ENCODE results near the gene ABI3BP.

The ABI3BP gene

GRCh38 chr3:100888881-100889280 is 104.3 kb downstream of the ABI3BP start:
- no peak for DNase-seq (ENCODE audit: low spot score)

DNA sequence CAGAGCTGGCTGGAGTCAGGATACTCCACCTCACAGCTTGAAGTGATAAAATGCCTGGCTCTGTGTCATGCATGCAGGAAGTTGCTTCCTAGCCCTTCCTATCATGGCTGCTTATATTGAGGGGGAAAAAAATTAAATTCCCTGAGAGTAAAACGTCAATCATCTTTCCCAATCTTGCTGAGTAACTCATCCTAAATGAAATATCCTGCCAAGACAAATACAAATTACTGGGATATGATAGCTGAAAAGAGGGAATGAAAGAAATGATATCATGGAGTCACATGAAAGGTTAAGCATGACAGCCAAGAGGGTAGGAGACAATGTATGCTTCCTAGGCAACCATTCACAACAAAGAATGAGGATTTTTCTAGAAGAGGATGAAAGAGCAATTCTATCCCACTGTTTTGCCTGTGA is 110.6 kb downstream of the ABI3BP start:
- no peak for DNase-seq (ENCODE audit: low spot score)

DNA sequence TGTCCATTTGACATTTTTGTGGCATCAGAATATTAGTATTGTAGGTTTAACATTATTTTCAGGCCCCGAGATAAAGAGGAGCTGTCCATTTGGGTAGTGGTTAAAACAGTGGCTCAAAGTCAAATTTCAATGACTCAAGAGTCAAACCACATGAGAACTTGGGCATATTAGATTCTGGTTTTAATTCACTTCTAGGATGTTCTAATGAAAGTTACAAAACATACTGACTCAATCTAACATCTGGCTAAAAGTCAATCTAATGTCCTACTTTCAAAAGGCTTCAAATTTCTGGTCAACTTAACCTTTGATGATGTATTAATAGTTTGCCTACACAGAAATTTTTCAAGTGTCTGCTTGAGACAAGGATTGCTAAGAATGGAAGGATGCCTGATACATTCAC is 112.4 kb downstream of the ABI3BP start:
- DNase-seq (ENCODE audit: low spot score) = no peak

DNA sequence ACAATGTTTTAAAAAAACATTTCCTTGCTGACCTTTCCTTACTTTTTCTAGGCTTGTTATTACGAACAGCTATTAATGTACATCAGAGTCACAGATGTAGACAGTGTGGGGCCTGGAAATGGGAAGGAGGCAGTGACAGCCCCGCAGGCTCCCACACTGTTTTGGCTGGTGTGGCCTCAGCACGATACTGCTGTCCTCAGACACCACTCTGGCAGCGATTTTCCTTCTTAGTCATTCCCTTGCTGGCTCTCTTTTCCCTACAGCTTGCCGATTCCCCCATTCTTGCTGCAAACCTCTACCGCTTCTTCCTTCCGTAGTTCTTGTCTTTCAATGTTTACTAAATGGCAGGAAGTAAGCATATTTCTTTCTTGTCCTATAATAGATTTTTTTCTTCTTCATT is 113.1 kb downstream of the ABI3BP start:
- no peak for DNase-seq (ENCODE audit: low spot score)

DNA sequence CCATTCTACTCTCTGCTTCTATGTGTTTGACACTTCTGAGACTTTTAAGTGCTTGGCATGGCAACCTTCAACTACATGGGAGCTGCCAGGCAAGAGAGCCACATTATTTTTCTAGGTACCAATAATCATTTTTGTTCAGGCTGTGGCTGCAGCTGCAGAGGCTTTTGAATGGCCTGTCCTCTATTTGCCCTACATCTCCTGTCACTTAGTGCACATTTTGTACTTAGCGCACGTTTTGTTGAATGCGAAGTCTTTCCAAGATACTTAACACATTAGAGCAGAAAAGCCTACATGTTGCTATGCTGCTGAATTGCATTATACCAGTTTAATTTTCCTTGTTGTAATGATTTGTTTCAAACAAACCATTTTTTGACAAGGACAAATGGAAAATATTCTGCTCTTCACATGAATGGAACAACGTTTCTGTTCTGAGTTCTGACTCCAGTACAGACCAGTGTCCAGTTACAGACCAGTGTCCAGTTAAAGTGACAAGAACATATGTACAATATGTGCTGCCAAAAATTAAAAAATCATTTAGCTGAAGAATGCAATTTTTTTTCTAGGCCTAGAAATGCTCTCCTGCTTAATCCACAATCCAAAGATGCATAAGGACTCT is 113.9 kb downstream of the ABI3BP start:
- DNase-seq (ENCODE audit: low spot score) = no peak

- no peak for DNase-seq (ENCODE audit: low spot score)
Measured at GRCh38 chr3:100877286-100877685, 115.9 kb downstream of the ABI3BP start.

DNA sequence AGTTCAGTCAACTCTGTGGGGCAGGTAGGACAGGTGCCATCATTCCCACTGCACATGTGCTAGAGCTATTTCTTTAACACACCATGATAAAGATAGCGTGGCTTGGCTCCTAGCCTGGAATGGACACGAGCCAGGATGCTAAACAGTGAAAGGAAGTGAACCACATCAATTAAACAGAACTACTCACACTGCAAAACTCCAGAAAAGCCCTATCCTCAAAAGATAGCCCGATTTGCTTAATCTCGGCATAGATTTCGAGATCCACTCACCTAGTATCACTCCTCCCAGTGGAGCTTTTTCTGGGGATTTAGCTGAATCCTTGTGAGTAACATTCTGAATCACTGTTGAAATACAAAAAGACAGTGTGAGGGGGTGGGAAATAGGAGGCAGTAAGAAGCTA is 118.0 kb downstream of the ABI3BP start:
- peak; percentile 10 for DNase-seq (ENCODE audit: low spot score)

- DNase-seq (ENCODE audit: low spot score) = no peak
Measured at GRCh38 chr3:100873611-100874010, 119.6 kb downstream of the ABI3BP start.

GRCh38 chr3:100871306-100871705 is 121.9 kb downstream of the ABI3BP start:
- no peak for DNase-seq (ENCODE audit: low spot score)

GRCh38 chr3:100869787-100870186 is 123.4 kb downstream of the ABI3BP start:
- no peak for DNase-seq (ENCODE audit: low spot score)

- no peak for DNase-seq (ENCODE audit: low spot score)
Measured at GRCh38 chr3:100868894-100869293, 124.3 kb downstream of the ABI3BP start.

GRCh38 chr3:100868096-100868495 is 125.1 kb downstream of the ABI3BP start:
- DNase-seq (ENCODE audit: low spot score) = no peak

- DNase-seq (ENCODE audit: low spot score) = no peak
Measured at GRCh38 chr3:100865442-100865841, 127.8 kb downstream of the ABI3BP start.

GRCh38 chr3:100864471-100865250 is 128.6 kb downstream of the ABI3BP start:
- no peak for DNase-seq (ENCODE audit: low spot score)

- no peak for DNase-seq (ENCODE audit: low spot score)
Measured at GRCh38 chr3:100857863-100858262, 135.4 kb downstream of the ABI3BP start.

- no peak for DNase-seq (ENCODE audit: low spot score)
Measured at GRCh38 chr3:100856821-100857220, 136.4 kb downstream of the ABI3BP start.

DNA sequence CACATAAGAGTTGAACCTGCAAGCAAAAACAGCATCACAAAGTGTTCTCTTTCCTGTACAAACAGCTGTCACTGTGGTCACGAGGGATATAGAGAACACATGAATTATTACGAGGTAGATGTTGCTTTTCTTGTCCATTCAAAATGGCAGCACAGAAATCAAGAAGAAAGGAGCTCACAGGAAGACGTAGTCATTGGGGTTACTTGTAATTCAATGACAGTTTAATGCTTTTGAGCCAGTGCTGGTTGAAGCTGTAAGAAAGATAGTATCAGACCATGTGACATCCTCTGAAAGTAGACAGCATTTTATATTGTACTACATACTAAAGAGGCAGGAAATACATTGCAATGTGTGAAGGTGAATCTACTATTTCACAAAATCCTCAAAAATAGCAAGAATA is 140.4 kb downstream of the ABI3BP start:
- DNase-seq (ENCODE audit: low spot score) = no peak

- DNase-seq (ENCODE audit: low spot score) = no peak
Measured at GRCh38 chr3:100850701-100851100, 142.5 kb downstream of the ABI3BP start.

GRCh38 chr3:100850156-100850555 is 143.1 kb downstream of the ABI3BP start:
- no peak for DNase-seq (ENCODE audit: low spot score)

DNA sequence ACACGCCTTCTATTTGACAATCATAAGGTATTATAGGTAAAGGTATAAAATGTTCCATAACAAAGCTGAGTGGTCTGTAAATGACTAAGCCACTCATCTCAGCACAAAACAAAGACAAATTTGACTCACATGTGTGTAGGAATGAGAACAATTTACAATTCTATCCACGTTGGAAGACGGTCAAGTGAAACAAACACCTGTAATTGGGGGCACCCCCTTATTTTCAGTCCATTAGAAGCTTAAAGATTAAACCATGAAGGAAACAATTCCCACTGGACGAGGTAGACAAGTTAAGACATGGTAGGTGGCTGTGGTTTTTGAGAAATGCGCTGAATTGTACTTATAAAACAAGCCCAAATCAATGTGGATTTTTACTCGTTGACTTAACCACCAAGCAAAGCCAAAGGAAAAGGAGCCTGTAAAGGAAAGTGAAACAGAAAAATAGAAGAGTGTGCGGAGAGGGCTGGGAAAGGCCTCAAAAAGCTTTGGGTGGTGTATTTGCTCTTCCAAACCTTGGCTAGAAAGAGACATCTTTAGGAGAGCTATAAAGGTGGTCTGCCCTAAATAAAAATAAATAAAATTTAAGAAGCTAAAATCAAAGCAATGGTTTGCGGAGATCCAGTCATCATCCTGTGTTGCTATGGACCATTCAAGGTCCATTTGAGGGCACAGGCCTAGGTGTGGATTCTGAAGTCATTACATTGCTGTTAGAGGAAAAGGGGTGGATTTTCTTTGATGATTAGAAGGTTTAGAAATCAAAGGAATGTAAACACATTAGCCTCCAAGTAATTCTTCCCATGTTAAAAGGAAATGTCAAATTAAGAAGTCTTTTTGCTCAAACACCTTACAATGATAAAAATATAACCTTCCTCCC is 148.9 kb downstream of the ABI3BP start:
- DNase-seq (ENCODE audit: low spot score) = no peak

- no peak for DNase-seq (ENCODE audit: low spot score)
Measured at GRCh38 chr3:100838157-100838556, 155.1 kb downstream of the ABI3BP start.

DNA sequence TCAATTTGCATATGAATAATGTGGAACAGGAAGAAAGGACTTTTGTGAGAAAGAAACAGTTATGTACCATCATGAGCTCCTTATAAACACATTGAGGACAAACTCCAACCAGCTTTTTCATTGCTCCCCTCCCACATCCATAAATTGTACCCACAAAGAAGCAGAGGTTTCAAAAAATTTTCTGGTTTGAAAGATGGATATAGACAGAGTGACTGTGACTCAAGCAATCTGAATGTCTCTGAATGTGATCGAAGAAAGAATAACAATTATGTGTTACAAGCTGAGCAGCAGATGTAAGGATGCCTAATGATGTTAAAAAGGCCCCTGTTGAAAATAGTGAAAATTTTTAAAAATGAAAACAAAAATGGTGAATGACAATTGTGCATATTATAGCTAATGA is 156.6 kb downstream of the ABI3BP start:
- DNase-seq (ENCODE audit: low spot score) = no peak

- no peak for DNase-seq (ENCODE audit: low spot score)
Measured at GRCh38 chr3:100834332-100834731, 158.9 kb downstream of the ABI3BP start.

Measured in AG08396 (cell line).